Breast epithelium (tissue), 3 donors: ENCODE measurements around the gene THSD4.

Experiments
- POLR2A ChIP-seq: fragments of 450-650 bp; IDR thresholded peaks from one replicate; pipeline ENCODE4 v1.6.1; 2016; ENCODE audit warnings: antibody characterized with exemption, mild to moderate bottlenecking, moderate library complexity
- POLR2AphosphoS5 ChIP-seq, 3 donors: sonication (generic); formaldehyde crosslinking; IDR thresholded peaks; one replicate each; pipeline ENCODE4 v1.6.1; 2017; ENCODE audit warnings: antibody characterized with exemption in 3 of 3
- TF ChIP-seq, protein P1 (sequence below), 3 donors: fragments of 450-650 bp; IDR thresholded peaks; one replicate each; pipeline ENCODE4 v1.5.1; 2016 to 2017; ENCODE audit warnings: antibody characterized with exemption in 3 of 3, mild to moderate bottlenecking in 3 of 3, moderate library complexity in 3 of 3

DNA sequence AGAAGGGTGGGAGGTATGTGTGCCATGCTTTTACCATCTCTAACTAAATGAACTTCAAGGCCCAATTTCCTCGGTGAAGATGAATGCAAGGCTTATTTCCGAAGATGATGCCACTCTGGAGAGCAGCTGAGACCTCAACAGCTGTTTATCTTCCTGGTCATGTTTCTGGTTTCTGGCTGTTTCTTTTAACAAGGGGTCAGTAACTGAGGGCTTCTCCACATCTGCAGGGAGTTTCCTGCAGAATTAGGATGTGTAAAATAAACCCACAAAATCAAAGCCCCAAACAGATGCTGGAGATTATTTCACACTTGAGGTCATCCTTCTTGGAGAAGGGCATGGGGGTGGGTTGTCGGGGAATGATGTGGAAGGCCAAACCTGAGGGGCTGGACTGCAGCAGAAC lies 220.3 kb downstream of the THSD4 start:
- TF ChIP-seq, protein P1, sequence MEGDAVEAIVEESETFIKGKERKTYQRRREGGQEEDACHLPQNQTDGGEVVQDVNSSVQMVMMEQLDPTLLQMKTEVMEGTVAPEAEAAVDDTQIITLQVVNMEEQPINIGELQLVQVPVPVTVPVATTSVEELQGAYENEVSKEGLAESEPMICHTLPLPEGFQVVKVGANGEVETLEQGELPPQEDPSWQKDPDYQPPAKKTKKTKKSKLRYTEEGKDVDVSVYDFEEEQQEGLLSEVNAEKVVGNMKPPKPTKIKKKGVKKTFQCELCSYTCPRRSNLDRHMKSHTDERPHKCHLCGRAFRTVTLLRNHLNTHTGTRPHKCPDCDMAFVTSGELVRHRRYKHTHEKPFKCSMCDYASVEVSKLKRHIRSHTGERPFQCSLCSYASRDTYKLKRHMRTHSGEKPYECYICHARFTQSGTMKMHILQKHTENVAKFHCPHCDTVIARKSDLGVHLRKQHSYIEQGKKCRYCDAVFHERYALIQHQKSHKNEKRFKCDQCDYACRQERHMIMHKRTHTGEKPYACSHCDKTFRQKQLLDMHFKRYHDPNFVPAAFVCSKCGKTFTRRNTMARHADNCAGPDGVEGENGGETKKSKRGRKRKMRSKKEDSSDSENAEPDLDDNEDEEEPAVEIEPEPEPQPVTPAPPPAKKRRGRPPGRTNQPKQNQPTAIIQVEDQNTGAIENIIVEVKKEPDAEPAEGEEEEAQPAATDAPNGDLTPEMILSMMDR (IDR thresholded peaks at IDR 0.05), result no peak
- TF ChIP-seq POLR2A, result no peak
- TF ChIP-seq POLR2AphosphoS5 (IDR thresholded peaks at IDR 0.05), result no peak
